ENCODE results near the gene YAF2. TPM values are rescaled to one million over a fixed set of nuclear protein-coding genes. Genes with fewer than 3 reads are reported as not detected.

Gene YAF2
- 10 to 100 TPM; 10.0 to 14.4 TPM for total RNA-seq

- TF ChIP-seq POLR2AphosphoS5 (IDR thresholded peaks at IDR 0.05) (peak; percentile 49), POLR2A (IDR thresholded peaks at IDR 0.05) (no peak)
- Histone ChIP-seq H3K4me1 (replicated peaks) (no peaks in the 10 kb centered on the region), H3K4me3 (peak within 1 kb of the TSS; percentile 79 to 84), H3K27ac (peak within 1 kb of the TSS; percentile 86 to 92), H3K9me3 (no peaks in the 10 kb centered on the region), H3K36me3 (no peaks in the 10 kb centered on the region), H3K27me3 (replicated peaks; ENCODE audit: insufficient read depth) (no peaks in the 10 kb centered on the region)
- intact Hi-C loops (cut with DNase I), result loop anchor here (5.0 to 10.0 kb wide), 3 partner anchors 89 to 246 kb away; partner anchors contain the start of genes GXYLT1, PPHLN1 and ZCRB1
- peak; percentile 91 for DNase-seq (ENCODE audit: low spot score)
- 3% methylated on average over 55 of the region's 69 CpGs for WGBS
Measured at GRCh38 chr12:42238240-42239140, at the start of gene YAF2. Gene YAF2 (minus strand): TSS chr12:42238248. CDS start chr12:42238180, 68 bp downstream.

GRCh38 chr12:42286741-42287140 lies 48.7 kb upstream of the YAF2 start:
- WGBS, result 93% methylated on average over 26 of the region's 26 CpGs
- no peaks in the 10 kb centered on the region for H3K9me3 ChIP-seq
- no peak overlapping the region for H3K4me3 ChIP-seq
- H3K36me3 ChIP-seq, result no peaks in the 10 kb centered on the region
- no peak overlapping the region for H3K27ac ChIP-seq
- intact Hi-C loops (cut with DNase I), result no loop called here
- no peak for DNase-seq (ENCODE audit: low spot score)
- no peaks in the 10 kb centered on the region for H3K27me3 ChIP-seq (replicated peaks; ENCODE audit: insufficient read depth)
- TF ChIP-seq POLR2A (IDR thresholded peaks at IDR 0.05) (no peak), POLR2AphosphoS5 (IDR thresholded peaks at IDR 0.05) (no peak), CTCF (IDR thresholded peaks at IDR 0.05) (no peak)
- H3K4me1 ChIP-seq (replicated peaks), result no peaks in the 10 kb centered on the region

- Histone ChIP-seq H3K4me1 (replicated peaks) (no peaks in the 10 kb centered on the region), H3K27ac (no peak overlapping the region), H3K9me3 (no peaks in the 10 kb centered on the region), H3K27me3 (replicated peaks; ENCODE audit: insufficient read depth) (no peaks in the 10 kb centered on the region), H3K4me3 (no peak overlapping the region), H3K36me3 (no peaks in the 10 kb centered on the region)
- TF ChIP-seq POLR2AphosphoS5 (IDR thresholded peaks at IDR 0.05) (no peak), POLR2A (IDR thresholded peaks at IDR 0.05) (no peak), CTCF (IDR thresholded peaks at IDR 0.05) (no peak)
- intact Hi-C loops (cut with DNase I), result no loop called here
- 94% methylated on average over 2 of the region's 2 CpGs for WGBS
- no peak for DNase-seq (ENCODE audit: low spot score)
Measured at GRCh38 chr12:42285431-42285830, 47.4 kb upstream of the YAF2 start.

GRCh38 chr12:42284876-42285275 lies 46.8 kb upstream of the YAF2 start:
- intact Hi-C loops (cut with DNase I), result no loop called here

More at GRCh38 chr12:42284876-42285275, 46.8 kb upstream of the YAF2 start:
- Histone ChIP-seq H3K27ac (no peak overlapping the region), H3K9me3 (no peaks in the 10 kb centered on the region), H3K4me1 (replicated peaks) (no peaks in the 10 kb centered on the region), H3K27me3 (replicated peaks; ENCODE audit: insufficient read depth) (no peaks in the 10 kb centered on the region), H3K4me3 (no peak overlapping the region), H3K36me3 (no peaks in the 10 kb centered on the region)
- DNase-seq (ENCODE audit: low spot score), result no peak
- TF ChIP-seq POLR2A (IDR thresholded peaks at IDR 0.05), result no peak
- no peak for TF ChIP-seq POLR2AphosphoS5 (IDR thresholded peaks at IDR 0.05)
- no peak for TF ChIP-seq CTCF (IDR thresholded peaks at IDR 0.05)
- 87% methylated on average over 2 of the region's 2 CpGs for WGBS

Measured in prostate gland (tissue), 2 donors.